Effector memory CD4-positive, alpha-beta T cell (primary cell): ENCODE data around the gene SPINDOC.

ENCODE experiments used
- DNase-seq, 3 donors: peaks; one replicate each; pipeline ENCODE4 v3.0.0-alpha.2; 2020
- H3K27ac ChIP-seq: 2 replicates; pipeline ENCODE4 v1.7.0; 2013; ENCODE audit warnings: mild to moderate bottlenecking, low read length, moderate library complexity; ENCODE audit not compliant: insufficient read depth, poor library complexity, severe bottlenecking
- H3K27me3 ChIP-seq: replicated peaks from 2 replicates; pipeline ENCODE4 v1.7.0; 2013; ENCODE audit warnings: mild to moderate bottlenecking, low read length; ENCODE audit not compliant: insufficient read depth, control insufficient read depth, poor library complexity, severe bottlenecking
- H3K36me3 ChIP-seq: 2 replicates; pipeline ENCODE4 v1.7.0; 2013; ENCODE audit warnings: mild to moderate bottlenecking, low read length, moderate library complexity; ENCODE audit not compliant: control insufficient read depth, insufficient read depth
- H3K4me1 ChIP-seq: 2 replicates; pipeline ENCODE4 v1.7.0; 2013; ENCODE audit warnings: low read length, mild to moderate bottlenecking; ENCODE audit not compliant: control insufficient read depth, insufficient read depth, poor library complexity, severe bottlenecking
- H3K4me3 ChIP-seq: 2 replicates; pipeline ENCODE4 v1.7.0; 2013; ENCODE audit warnings: low read length, low read depth, mild to moderate bottlenecking; ENCODE audit not compliant: insufficient read depth, poor library complexity, severe bottlenecking
- H3K9me3 ChIP-seq: 2 replicates; pipeline ENCODE4 v1.7.0; 2013; ENCODE audit warnings: mild to moderate bottlenecking, low read length, moderate library complexity; ENCODE audit not compliant: control insufficient read depth

The SPINDOC gene

GRCh38 chr11:63876616-63877015 is 63.4 kb downstream of the SPINDOC start:
- Histone ChIP-seq H3K27me3 (no peaks in the 10 kb centered on the region), H3K4me3 (no peak overlapping the region), H3K4me1 (peaks cover 25% of the 10 kb centered on the region), H3K27ac (no peak overlapping the region), H3K9me3 (no peaks in the 10 kb centered on the region), H3K36me3 (no peaks in the 10 kb centered on the region)
- no peak for DNase-seq
